ENCODE data around the gene NOS1AP. TPM values are rescaled to one million over a fixed set of nuclear protein-coding genes. Genes with fewer than 3 reads are reported as not detected.

Gene NOS1AP
- total and polyA plus RNA-seq, 8 donors = 2.2 to 6.2 (median 3.3) TPM

DNA sequence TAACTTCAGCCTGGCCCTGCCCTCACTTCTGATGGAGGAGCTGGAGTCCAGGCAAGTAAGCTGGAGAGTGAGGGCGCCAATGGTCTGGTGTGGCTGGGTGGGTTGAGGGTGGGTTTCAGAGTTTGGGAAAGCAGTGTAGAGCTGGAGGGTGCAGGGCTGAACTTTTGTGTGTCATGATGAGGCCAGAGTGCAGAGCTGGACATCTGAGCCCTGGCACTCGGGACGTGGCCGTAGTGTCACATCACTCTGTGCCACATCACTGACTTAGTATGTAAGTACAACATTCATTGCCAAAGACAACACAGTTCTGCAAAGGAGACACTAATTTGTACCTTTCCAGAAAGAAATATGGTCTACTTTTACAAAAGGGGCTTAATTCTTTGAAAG lies 291.4 kb downstream of the NOS1AP start:
- TF ChIP-seq, protein P1, sequence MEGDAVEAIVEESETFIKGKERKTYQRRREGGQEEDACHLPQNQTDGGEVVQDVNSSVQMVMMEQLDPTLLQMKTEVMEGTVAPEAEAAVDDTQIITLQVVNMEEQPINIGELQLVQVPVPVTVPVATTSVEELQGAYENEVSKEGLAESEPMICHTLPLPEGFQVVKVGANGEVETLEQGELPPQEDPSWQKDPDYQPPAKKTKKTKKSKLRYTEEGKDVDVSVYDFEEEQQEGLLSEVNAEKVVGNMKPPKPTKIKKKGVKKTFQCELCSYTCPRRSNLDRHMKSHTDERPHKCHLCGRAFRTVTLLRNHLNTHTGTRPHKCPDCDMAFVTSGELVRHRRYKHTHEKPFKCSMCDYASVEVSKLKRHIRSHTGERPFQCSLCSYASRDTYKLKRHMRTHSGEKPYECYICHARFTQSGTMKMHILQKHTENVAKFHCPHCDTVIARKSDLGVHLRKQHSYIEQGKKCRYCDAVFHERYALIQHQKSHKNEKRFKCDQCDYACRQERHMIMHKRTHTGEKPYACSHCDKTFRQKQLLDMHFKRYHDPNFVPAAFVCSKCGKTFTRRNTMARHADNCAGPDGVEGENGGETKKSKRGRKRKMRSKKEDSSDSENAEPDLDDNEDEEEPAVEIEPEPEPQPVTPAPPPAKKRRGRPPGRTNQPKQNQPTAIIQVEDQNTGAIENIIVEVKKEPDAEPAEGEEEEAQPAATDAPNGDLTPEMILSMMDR (IDR thresholded peaks at IDR 0.05) = no peak
- DNase-seq (no peak), ATAC-seq (no peak)
- intact Hi-C loops (cut with DNase I) = no loop called here
- H3K27me3 ChIP-seq = no peaks in the 10 kb centered on the region
- no peak overlapping the region for H3K4me3 ChIP-seq
- H3K27ac ChIP-seq = no peak overlapping the region
- H3K36me3 ChIP-seq = no peaks in the 10 kb centered on the region
- H3K9me3 ChIP-seq = no peaks in the 10 kb centered on the region
- H3K4me1 ChIP-seq = no peaks in the 10 kb centered on the region

GRCh38 chr1:162361349-162361748 lies 291.9 kb downstream of the NOS1AP start:
- Histone ChIP-seq H3K9me3 (no peaks in the 10 kb centered on the region), H3K27ac (no peak overlapping the region), H3K36me3 (no peaks in the 10 kb centered on the region), H3K4me3 (no peak overlapping the region), H3K27me3 (no peaks in the 10 kb centered on the region), H3K4me1 (no peaks in the 10 kb centered on the region)
- ATAC-seq (no peak), DNase-seq (no peak)
- intact Hi-C loops (cut with DNase I) = no loop called here
- TF ChIP-seq, protein P1 (IDR thresholded peaks at IDR 0.05) = no peak

GRCh38 chr1:162363823-162364222 lies 294.3 kb downstream of the NOS1AP start:
- Histone ChIP-seq H3K27ac (no peak overlapping the region), H3K9me3 (no peaks in the 10 kb centered on the region), H3K27me3 (no peaks in the 10 kb centered on the region), H3K4me3 (no peak overlapping the region), H3K36me3 (peaks cover 0 to 5% of the 10 kb centered on the region in 2 donors), H3K4me1 (no peaks in the 10 kb centered on the region)
- DNase-seq = no peak
- intact Hi-C loops (cut with DNase I) = no loop called here
- TF ChIP-seq, protein P1 (IDR thresholded peaks at IDR 0.05) = no peak
- ATAC-seq = no peak

- Histone ChIP-seq H3K27me3 (no peaks in the 10 kb centered on the region), H3K4me3 (no peak overlapping the region), H3K4me1 (no peaks in the 10 kb centered on the region), H3K9me3 (no peaks in the 10 kb centered on the region), H3K36me3 (peaks cover 0 to 5% of the 10 kb centered on the region in 2 donors), H3K27ac (no peak overlapping the region)
- DNase-seq = no peak
- no peak for ATAC-seq
- intact Hi-C loops (cut with DNase I) = no loop called here
- TF ChIP-seq, protein P1 (IDR thresholded peaks at IDR 0.05) = no peak
These were observed 295.0 kb downstream of the NOS1AP start for GRCh38 chr1:162364498-162364897.

GRCh38 chr1:162365284-162366020 lies 296.0 kb downstream of the NOS1AP start:
- ATAC-seq = no peak
- intact Hi-C loops (cut with DNase I) = no loop called here
- no peak for DNase-seq
- no peak overlapping the region for H3K27ac ChIP-seq
- no peaks in the 10 kb centered on the region for H3K4me1 ChIP-seq
- H3K36me3 ChIP-seq = peaks cover 0 to 5% of the 10 kb centered on the region in 2 donors
- no peaks in the 10 kb centered on the region for H3K27me3 ChIP-seq
- TF ChIP-seq, protein P1 (IDR thresholded peaks at IDR 0.05) = no peak
- no peak overlapping the region for H3K4me3 ChIP-seq
- no peaks in the 10 kb centered on the region for H3K9me3 ChIP-seq
